Panc1 (cell line): ENCODE results near the gene MAL. TPM values are rescaled to one million over a fixed set of nuclear protein-coding genes. Genes with fewer than 3 reads are reported as not detected.

ENCODE experiments used
- ATAC-seq: fragments of 200-7000 bp; cut with Tn5 transposase; 2 replicates; pipeline ENCODE4 v1.9.1; 2020; ENCODE audit warnings: mild to moderate bottlenecking, moderate library complexity
- BruUV-seq: library from RNA; stranded (reverse); fragments of 400-500 nt; replicated peaks from 2 replicates; lab custom pipeline; 2021; lab: Mats Ljungman, UMichigan
- CTCF ChIA-PET: fragments of 300-600 bp; sonication (Branson Sonifier 250); formaldehyde crosslinking; loops from one replicate; lab custom pipeline; 2022; ENCODE audit warnings: antibody characterized with exemption; lab: Charles Lee
- POLR2A ChIA-PET: fragments of 300-600 bp; sonication (Branson Sonifier 250); formaldehyde crosslinking; loops from one replicate; lab custom pipeline; 2022; ENCODE audit warnings: antibody characterized with exemption; lab: Charles Lee
- DNase-seq: peaks from one replicate; pipeline ENCODE4 v3.0.0-alpha.2; 2010; ENCODE audit warnings: low read depth, low spot score
- H3K27ac ChIP-seq: 2 replicates; pipeline ENCODE4 v1.5.1; 2011; ENCODE audit warnings: mild to moderate bottlenecking, low read length, inconsistent platforms
- H3K27me3 ChIP-seq: fragments of 200-500 bp; sonication (Bioruptor generic); 2 replicates; pipeline ENCODE4 v1.6.0; 2014; ENCODE audit warnings: low read length, inconsistent platforms; ENCODE audit not compliant: control insufficient read depth, insufficient read depth
- H3K36me3 ChIP-seq: fragments of 200-500 bp; sonication (Bioruptor generic); 2 replicates; pipeline ENCODE4 v1.5.1; 2014; ENCODE audit warnings: inconsistent platforms, mild to moderate bottlenecking, low read length, moderate library complexity; ENCODE audit not compliant: control insufficient read depth, insufficient read depth
- H3K4me1 ChIP-seq: 2 replicates; pipeline ENCODE4 v1.5.1; 2011; ENCODE audit warnings: inconsistent platforms, mild to moderate bottlenecking, low read length, moderate library complexity; ENCODE audit not compliant: control insufficient read depth, insufficient read depth
- H3K4me3 ChIP-seq, 2 experiments: 2 replicates each; pipeline ENCODE4 v1.5.1; 2011 to 2012; ENCODE audit warnings: low read depth in 2 of 2, low read length in 2 of 2, mild to moderate bottlenecking in 2 of 2, inconsistent platforms in 1 of 2, moderate library complexity in 1 of 2
- H3K9me3 ChIP-seq: fragments of 200-500 bp; sonication (Bioruptor generic); 2 replicates; pipeline ENCODE4 v1.5.1; 2014; ENCODE audit warnings: low read depth, mild to moderate bottlenecking, inconsistent platforms, low read length, moderate library complexity; ENCODE audit not compliant: control insufficient read depth, insufficient read depth
- CTCF ChIP-seq: fragments of 450-650 bp; IDR thresholded peaks from 2 replicates; pipeline ENCODE4 v1.5.1; 2017; ENCODE audit warnings: mild to moderate bottlenecking
- POLR2AphosphoS5 ChIP-seq: IDR thresholded peaks from 2 replicates; pipeline ENCODE4 v1.6.1; 2012; ENCODE audit warnings: mild to moderate bottlenecking, low read depth, low read length, moderate library complexity
- REST ChIP-seq, 2 experiments: IDR thresholded peaks; 2 replicates each; pipeline ENCODE4 v1.6.1; 2011 to 2012; ENCODE audit warnings: low read depth in 2 of 2, control low read depth in 1 of 2, low read length in 1 of 2, mild to moderate bottlenecking in 1 of 2, moderate library complexity in 1 of 2; ENCODE audit not compliant: insufficient read depth in 1 of 2
- SIN3A ChIP-seq: IDR thresholded peaks from 2 replicates; pipeline ENCODE4 v1.6.1; 2012; ENCODE audit warnings: low read depth, mild to moderate bottlenecking, low read length, moderate library complexity, borderline replicate concordance; ENCODE audit not compliant: insufficient read depth
- TCF7L2 ChIP-seq: IDR thresholded peaks from 2 replicates; pipeline ENCODE4 v1.6.1; 2011; ENCODE audit warnings: mild to moderate bottlenecking, low read depth, low read length, inconsistent platforms
- in situ Hi-C: cut with HindIII; loops from 2 replicates; pipeline ENCODE4 v1.10.0; 2016; ENCODE audit warnings: low sequenced_read_pairs, low pct_unique_long_range_greater_than_20kb
- intact Hi-C: fragments of 100-400 bp; cut with micrococcal nuclease; formaldehyde crosslinking; loops from one replicate; pipeline ENCODE4 v1.10.0; 2022; ENCODE audit not compliant: unreplicated experiment
- total RNA-seq: library from RNA; stranded (reverse); gene quantifications from one replicate; pipeline ENCODE4 v1.2.1, GENCODE V29; 2021; ENCODE audit not compliant: unreplicated experiment

The MAL gene
- total RNA-seq, 1 experiment from 2014 or later, result 1.3 TPM

GRCh38 chr2:95034221-95034620 lies 8.7 kb downstream of the MAL start:
- in situ Hi-C loops, result no loop called here
- Histone ChIP-seq H3K36me3 (no peaks in the 10 kb centered on the region), H3K27me3 (peaks cover 6% of the 10 kb centered on the region), H3K4me3 (no peak overlapping the region), H3K9me3 (no peaks in the 10 kb centered on the region), H3K27ac (no peak overlapping the region), H3K4me1 (no peaks in the 10 kb centered on the region)
- intact Hi-C loops, result no loop called here
- CTCF ChIA-PET, result no interaction called here
- ATAC-seq (peak; percentile 49; the same call in 1 of the 2 replicates), DNase-seq (no peak)
- BruUV-seq, result no TSS peak
- POLR2A ChIA-PET, result no interaction called here
- TF ChIP-seq CTCF (no peak), SIN3A (no peak), REST (IDR thresholded peaks at IDR 0.05; ENCODE audit: insufficient read depth in 1 of 2, low read depth in 2 of 2, low read length in 1 of 2) (no peak), POLR2AphosphoS5 (no peak), TCF7L2 (no peak)

GRCh38 chr2:95034818-95035217 lies 9.3 kb downstream of the MAL start:
- no peaks in the 10 kb centered on the region for H3K9me3 ChIP-seq
- H3K36me3 ChIP-seq, result no peaks in the 10 kb centered on the region
- no peaks in the 10 kb centered on the region for H3K4me1 ChIP-seq
- intact Hi-C loops, result no loop called here
- DNase-seq, result no peak
- ChIA-PET CTCF (no interaction called here), POLR2A (no interaction called here)
- ATAC-seq, result no peak
- TF ChIP-seq CTCF (no peak), SIN3A (no peak), TCF7L2 (no peak), POLR2AphosphoS5 (no peak), REST (IDR thresholded peaks at IDR 0.05; ENCODE audit: insufficient read depth in 1 of 2, low read depth in 2 of 2, low read length in 1 of 2) (no peak)
- H3K4me3 ChIP-seq, result no peak overlapping the region
- in situ Hi-C loops, result no loop called here
- no TSS peak for BruUV-seq
- H3K27me3 ChIP-seq, result peaks cover 5% of the 10 kb centered on the region; the same call in 1 of the 2 replicates
- no peak overlapping the region for H3K27ac ChIP-seq
